ENCODE measurements around the gene PARD3. TPM values are rescaled to one million over a fixed set of nuclear protein-coding genes. Genes with fewer than 3 reads are reported as not detected.
"Not testable (repeated sequence)": the region's sequence is repeated elsewhere in the genome, so short reads cannot be mapped to it uniquely, and the experiment has no call there.

PARD3 gene
- total RNA-seq, 1 experiment from 2014 or later = 44.2 TPM

DNA sequence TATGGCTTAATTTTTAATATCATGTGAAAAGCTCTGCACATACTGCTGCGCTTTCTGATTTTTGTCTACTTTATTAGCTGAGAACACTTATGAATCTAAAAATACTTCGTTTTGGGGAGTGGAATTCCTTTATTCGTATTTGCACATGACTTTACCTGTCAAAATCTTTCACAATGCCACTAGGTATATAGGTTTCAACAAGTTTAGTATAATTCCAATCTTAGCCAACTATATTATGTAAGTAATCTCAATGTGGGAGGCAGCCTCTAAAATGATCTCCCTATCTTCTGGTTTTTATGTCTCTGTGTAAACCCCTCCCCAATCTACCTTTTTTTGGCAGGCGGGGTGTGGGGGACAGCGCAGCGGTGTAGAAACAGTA is 55.3 kb downstream of the PARD3 start:
- in situ Hi-C loops (cut with HindIII; ENCODE audit: low pct_unique_long_range_greater_than_20kb, low sequenced_read_pairs) = no loop called here
- DNase-seq (ENCODE audit: low read depth, low spot score) = no peak

DNA sequence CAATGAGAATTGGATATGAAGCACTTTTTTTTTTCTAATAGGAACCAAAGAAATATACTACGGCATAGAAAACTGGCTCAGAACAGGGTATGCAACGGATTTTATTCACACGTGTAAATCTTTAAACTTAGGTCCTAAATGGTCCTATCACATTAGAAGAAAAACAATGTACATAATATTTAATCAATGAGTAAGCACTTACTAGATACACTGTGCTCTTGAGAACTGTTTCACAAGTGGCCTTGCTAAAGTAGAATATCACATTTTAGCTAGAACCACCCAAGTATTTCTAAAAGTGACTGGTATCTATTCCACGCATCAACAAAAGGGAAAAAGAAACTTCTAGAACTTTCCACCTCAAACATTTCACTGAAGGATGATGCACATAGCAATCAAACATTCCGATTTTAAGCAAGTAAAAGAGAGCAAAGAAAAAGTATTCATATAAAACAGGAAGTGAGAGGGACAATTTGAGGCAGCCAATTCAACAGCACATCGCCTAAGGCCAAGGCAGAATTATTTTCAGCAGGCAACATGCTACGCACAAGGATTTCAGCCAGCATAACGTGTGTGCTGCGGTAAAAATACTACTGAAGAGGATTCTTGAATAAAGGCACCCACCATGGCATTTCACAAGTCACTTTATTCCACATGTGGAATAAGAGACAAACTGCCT is 55.8 kb downstream of the PARD3 start:
- in situ Hi-C loops (cut with HindIII; ENCODE audit: low pct_unique_long_range_greater_than_20kb, low sequenced_read_pairs) = no loop called here
- no peak for DNase-seq (ENCODE audit: low read depth, low spot score)

DNA sequence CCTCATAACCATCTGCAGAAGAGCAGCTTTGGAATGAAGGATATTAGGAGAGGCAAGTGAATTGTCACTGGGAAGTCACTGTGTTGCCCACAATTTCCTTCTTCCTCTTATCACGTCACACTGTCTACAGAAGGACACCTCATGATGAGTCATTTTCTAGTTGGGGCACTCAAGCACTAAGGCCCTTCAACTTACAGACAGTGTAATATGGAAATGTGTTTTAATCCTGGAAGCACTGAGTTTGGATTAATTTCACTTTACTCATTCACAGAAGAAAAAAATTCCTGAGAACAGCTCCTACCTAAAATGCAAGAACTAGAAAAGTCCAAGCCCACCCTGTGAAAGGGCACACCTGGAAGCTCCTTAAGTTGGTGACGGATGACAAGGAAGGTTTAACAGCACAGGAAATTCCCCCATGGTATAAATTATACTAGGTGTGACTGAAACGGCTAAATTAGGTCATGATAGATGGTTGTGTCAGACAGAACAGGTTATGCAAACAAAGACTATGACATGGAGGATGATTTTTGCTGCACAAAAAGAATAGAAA is 56.6 kb downstream of the PARD3 start:
- in situ Hi-C loops (cut with HindIII; ENCODE audit: low pct_unique_long_range_greater_than_20kb, low sequenced_read_pairs) = no loop called here
- DNase-seq (ENCODE audit: low read depth, low spot score) = no peak

DNA sequence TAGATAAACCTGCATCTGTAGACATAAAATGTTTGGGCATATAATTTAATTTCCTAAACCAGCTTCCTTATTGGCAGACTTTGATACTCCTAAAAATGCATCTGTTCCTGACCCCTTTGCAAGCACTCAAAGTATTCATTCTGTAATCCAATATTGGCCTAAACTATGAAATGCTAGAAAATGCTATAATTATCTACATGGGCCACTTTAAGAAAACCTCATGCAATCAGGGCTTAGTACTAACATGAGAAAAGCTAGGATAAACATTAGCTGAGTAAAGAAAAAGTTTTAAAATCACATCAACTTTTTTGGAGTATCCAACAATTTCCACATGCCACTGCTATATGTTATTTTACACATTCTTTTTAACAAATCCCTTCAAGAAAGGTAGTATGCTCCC is 57.2 kb downstream of the PARD3 start:
- DNase-seq (ENCODE audit: low read depth, low spot score) = no peak
- in situ Hi-C loops (cut with HindIII; ENCODE audit: low pct_unique_long_range_greater_than_20kb, low sequenced_read_pairs) = no loop called here

DNA sequence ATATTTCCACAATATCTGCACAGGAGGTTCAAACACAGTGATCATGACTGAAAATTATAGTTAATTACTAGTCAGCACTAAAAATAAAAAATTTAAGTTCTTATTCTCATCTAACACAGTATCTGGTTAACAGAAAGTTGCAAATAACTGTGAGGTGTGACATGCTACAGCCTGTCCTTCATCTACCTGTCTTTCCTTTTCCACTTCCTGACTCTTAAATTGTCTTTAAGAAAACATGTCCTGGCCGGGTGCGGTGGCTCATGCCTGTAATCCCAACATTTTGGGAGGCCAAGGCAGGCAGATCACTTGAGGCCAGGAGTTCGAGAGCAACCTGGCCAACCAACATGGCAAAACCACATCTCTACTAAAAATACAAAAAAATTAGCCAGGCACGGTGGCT is 57.9 kb downstream of the PARD3 start:
- DNase-seq (ENCODE audit: low read depth, low spot score); in situ Hi-C loops (cut with HindIII; ENCODE audit: low pct_unique_long_range_greater_than_20kb, low sequenced_read_pairs): not testable (repeated sequence)

DNA sequence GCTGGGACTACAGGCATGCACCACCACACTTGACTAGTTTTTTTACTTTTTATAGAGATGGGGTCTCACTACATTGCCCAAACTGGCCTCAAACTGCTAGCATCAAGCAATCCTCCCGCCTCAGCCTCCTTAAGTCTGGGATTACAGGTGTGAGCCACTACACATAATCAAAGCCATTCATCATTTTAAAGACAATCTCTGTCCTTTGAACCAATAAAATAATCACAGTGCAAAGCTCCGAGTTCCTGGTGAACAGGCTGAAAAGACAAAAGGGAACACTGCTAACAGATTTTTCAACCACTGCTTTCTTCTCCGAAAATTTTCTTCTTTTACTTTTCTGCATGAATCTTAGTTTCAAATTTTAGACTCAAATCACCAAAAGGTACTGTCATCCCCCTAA is 58.5 kb downstream of the PARD3 start:
- DNase-seq (ENCODE audit: low read depth, low spot score) = no peak
- in situ Hi-C loops (cut with HindIII; ENCODE audit: low pct_unique_long_range_greater_than_20kb, low sequenced_read_pairs) = no loop called here

DNA sequence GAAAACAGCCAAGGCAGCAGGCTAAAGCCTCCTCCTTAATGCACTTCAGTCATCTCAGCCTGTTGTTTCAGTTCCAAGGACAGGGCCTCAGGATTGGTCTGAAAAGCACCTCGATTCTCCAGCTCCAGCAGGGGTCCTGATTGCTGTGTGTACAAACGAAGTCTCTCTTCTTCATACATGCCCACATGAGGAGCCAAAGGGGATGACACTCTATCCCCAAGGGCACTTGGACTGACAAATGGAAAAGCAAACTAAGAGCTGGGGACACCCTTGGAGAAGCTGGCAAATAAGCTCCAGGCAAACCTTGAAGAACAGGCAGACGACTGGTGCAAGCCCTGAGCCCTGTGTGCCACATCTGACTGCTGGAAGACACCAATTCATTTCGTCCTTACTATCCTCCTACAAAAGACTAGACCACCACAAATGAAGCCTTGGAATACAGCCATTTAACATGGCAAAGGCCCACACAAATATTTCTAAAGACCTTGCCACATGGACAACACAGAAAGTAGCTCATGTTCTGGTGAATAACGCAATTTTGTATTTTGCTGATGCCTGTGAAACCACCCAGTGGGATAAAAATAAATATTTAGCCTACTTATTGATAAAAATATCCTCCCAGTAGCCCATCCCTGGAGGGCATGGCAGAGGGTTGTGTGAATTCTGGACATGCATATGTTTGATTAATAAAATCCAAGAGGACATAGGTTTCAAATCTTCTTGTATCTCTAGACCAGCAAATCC is 61.9 kb downstream of the PARD3 start:
- in situ Hi-C loops (cut with HindIII; ENCODE audit: low pct_unique_long_range_greater_than_20kb, low sequenced_read_pairs) = no loop called here

DNA sequence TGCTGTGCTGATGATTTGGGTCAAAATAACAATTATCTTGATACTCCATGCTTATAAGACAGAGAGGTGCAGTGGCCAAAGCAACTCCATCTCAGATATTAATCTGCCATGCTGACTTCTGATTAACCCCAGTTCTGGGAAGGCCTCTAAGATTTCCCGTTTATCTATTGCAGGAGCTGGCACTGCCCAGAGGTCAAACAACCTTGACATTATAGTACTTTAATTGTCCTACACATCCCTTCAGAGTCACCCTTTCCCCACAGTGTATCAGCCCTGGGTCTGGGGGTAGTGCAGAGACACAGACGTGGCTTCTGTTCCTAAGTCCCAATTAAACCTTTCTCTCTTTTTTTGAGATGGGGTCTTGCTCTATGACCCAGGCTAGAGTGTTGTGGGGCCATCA is 63.8 kb downstream of the PARD3 start:
- no peak for DNase-seq (ENCODE audit: low read depth, low spot score)
- in situ Hi-C loops (cut with HindIII; ENCODE audit: low pct_unique_long_range_greater_than_20kb, low sequenced_read_pairs) = no loop called here

More for the DNA sequence above, 61.9 kb downstream of the PARD3 start:
- DNase-seq (ENCODE audit: low read depth, low spot score) = no peak

DNA sequence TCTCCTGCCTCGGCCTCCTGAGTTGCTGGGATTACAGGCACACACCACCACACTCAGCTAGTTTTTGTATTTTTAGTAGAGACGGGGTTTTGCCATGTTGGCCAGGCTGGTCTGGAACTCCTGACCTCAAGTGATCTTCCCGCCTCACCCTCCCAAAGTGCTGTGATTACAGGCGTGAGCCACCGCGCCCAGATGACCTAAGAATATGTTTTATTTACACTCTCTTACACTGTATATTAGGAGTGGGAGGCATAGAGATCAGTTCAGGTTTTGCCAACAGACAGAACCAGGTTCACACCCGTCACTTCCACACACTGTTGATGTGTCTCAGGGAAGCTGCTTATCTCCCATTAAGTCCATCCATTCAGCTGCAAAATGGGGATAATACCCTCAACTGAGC is 64.3 kb downstream of the PARD3 start:
- DNase-seq (ENCODE audit: low read depth, low spot score); in situ Hi-C loops (cut with HindIII; ENCODE audit: low pct_unique_long_range_greater_than_20kb, low sequenced_read_pairs): not testable (repeated sequence)

DNA sequence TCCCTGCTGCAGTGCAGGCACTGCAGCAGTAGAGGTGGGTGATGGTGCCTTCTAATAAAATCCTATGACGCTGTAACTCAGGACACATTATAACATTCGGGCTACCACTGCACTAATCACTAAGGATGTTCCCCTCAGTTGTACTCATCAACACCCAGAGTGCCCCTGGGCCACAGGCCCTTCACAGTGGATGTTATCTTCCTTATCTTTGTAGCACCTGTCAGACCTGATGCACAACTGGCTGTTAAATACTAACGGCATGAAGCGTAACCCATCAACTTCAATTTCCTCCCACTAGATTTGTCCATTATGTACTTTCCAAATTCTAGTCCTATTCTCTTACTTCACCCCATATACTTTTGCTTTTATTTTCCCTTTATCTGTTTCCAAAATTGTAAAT is 66.3 kb downstream of the PARD3 start:
- in situ Hi-C loops (cut with HindIII; ENCODE audit: low pct_unique_long_range_greater_than_20kb, low sequenced_read_pairs) = no loop called here

DNA sequence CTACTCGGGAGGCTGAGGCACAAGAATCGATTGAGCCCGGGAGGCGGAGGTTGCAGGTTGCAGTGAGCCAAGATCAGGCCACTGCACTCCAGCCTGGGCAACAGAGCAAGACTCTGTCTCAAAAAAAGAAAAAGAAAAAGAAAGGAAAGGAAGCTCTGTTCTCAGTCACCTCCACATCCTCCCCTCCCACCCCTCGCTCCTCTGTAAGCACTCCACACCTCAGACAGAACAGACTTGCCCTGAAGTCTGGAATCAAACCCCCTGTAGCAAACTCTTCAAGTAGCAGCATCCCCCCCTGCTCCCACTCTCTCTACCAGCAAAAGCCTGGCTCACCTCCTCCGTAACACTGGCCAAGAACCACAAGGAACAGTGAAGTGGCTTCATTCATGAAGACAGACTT is 66.7 kb downstream of the PARD3 start:
- in situ Hi-C loops (cut with HindIII; ENCODE audit: low pct_unique_long_range_greater_than_20kb, low sequenced_read_pairs) = no loop called here
- no peak for DNase-seq (ENCODE audit: low read depth, low spot score)

More for the DNA sequence above, 66.3 kb downstream of the PARD3 start:
- no peak for DNase-seq (ENCODE audit: low read depth, low spot score)

DNA sequence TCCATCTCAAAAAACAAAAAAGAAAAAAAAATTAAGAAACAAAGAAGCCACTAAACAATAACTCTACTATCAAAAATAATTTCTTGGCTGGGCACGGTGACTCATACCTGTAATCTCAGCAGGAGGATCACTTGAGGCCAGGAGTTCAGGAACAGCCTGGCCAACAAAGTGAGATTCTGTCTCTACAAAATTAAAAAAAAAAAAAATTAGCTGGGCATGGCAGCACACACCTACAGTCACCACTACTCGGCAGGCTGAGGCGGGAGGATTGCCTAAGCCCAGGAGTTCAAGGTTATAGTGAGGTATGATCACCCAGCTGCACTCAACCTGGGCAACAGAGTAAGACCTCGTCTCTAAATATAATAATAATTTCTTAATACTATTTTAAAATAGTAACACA is 69.0 kb downstream of the PARD3 start:
- in situ Hi-C loops (cut with HindIII; ENCODE audit: low pct_unique_long_range_greater_than_20kb, low sequenced_read_pairs) = no loop called here
- no peak for DNase-seq (ENCODE audit: low read depth, low spot score)

DNA sequence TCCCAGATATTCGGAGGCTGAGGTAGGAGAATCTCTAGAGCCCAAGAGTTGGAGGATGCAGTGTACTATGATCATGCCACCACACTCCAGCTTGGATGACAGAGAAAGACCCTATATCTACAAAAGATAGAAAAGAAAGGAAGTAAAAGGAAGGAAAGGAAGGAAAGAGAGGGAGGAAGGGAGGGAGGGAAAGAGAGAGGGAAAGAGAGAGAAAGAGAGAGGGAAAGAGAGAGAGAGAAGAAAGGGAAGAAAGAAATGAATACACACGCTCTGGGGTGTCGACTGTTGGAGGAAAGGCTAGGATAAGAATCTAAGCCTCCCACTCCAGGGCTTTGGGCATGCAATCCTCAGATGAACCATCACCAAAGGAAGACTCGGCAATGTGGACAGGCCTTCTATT is 69.9 kb downstream of the PARD3 start:
- in situ Hi-C loops (cut with HindIII; ENCODE audit: low pct_unique_long_range_greater_than_20kb, low sequenced_read_pairs) = no loop called here
- DNase-seq (ENCODE audit: low read depth, low spot score) = no peak

DNA sequence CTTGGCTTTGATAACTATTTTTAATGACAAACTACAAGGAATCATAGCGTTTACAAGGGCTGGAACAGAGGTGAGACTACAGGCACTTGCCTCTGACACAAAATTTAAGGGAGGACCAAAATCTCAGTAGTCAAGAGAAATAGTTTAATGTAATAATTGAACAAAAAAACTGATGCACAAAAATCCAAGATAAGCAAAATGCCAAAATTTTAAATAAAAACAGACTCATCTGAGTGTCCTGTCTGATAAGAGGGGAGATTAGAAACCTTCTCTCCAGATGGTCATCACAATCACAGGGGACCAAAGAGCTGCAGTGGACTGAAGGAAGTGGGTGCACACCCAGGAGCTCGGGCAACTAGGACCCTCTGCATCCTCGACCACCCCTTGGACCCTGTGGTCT is 70.5 kb downstream of the PARD3 start:
- in situ Hi-C loops (cut with HindIII; ENCODE audit: low pct_unique_long_range_greater_than_20kb, low sequenced_read_pairs) = no loop called here
- no peak for DNase-seq (ENCODE audit: low read depth, low spot score)

DNA sequence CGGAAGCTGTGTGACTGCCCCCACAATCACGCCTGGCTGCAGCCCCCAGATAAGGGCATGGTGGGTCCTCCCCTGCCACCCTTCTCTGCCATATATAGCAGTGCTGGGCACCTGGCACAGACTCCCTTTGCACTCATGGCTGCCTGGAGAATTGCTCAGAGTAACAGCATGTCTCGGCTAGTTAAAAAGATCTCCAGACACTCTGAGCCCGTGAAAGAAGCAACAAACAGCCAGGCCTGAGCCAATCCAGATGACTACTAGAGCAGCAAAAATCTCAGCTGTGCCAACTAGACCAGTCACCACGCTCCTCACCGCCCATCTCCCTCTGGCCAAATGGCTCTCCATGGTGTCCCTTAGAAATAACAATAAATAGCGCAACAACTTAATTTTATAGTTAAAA is 71.3 kb downstream of the PARD3 start:
- in situ Hi-C loops (cut with HindIII; ENCODE audit: low pct_unique_long_range_greater_than_20kb, low sequenced_read_pairs) = no loop called here

DNA sequence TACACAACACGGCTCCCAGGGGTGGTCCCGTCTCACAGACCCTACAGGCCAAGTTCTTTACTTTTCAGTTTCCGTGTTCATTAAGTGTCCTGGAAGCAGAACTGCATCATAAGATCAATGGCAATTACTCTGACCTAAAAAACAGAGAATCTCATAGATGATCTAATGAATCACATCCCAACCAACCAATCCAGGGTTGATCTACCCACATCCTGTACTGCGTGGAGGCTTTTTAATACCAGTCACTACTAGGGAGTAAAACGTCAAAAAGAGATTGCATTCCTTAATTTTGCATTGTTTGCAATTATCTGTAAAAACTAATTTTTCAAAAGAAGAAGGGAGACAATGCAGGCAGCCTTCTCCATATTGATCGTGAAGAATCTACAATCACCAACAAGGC is 72.6 kb downstream of the PARD3 start:
- in situ Hi-C loops (cut with HindIII; ENCODE audit: low pct_unique_long_range_greater_than_20kb, low sequenced_read_pairs) = no loop called here
- DNase-seq (ENCODE audit: low read depth, low spot score) = no peak

More for the DNA sequence above, 71.3 kb downstream of the PARD3 start:
- DNase-seq (ENCODE audit: low read depth, low spot score) = no peak

DNA sequence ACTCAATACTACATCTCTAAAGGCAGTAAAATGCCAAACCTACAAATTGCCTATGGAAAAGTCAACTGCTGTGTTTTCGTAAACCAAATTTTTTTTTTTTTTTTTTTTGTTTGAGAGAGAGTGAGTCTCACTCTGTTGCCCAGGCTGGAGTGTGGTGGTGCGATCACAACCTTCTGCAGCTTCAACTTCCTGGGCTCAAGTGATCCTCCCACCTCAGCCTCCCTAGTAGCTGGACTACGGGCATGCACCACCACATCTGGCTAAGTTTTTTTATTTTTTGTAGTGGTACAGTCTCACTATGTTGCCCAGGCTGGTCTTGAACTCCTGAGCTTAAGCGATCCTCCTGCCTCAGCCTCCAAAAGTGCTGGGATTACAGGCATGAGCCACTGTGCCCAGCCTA is 74.0 kb downstream of the PARD3 start:
- in situ Hi-C loops (cut with HindIII; ENCODE audit: low pct_unique_long_range_greater_than_20kb, low sequenced_read_pairs) = not testable (repeated sequence)

DNA sequence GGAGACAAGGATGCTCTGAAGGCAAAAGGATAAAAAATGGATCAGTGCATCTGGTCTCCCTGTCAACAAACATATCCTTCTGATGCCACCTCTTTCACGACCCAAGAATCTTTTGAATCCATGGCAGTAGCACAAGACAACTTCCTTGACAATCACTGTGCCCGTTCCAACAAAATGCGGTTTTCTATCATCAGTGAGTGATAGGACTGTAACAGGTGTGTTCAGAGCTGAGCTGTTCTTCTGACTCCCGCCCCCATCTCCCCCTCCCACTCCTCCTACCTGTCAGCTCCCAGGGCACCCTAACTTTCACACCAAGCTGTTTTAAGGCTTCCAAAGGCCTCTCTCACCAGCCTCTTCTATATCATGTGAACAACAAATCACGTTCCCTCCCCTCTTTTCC is 74.8 kb downstream of the PARD3 start:
- DNase-seq (ENCODE audit: low read depth, low spot score) = no peak
- in situ Hi-C loops (cut with HindIII; ENCODE audit: low pct_unique_long_range_greater_than_20kb, low sequenced_read_pairs) = no loop called here

More for the DNA sequence above, 74.0 kb downstream of the PARD3 start:
- not testable (repeated sequence) for DNase-seq (ENCODE audit: low read depth, low spot score)

DNA sequence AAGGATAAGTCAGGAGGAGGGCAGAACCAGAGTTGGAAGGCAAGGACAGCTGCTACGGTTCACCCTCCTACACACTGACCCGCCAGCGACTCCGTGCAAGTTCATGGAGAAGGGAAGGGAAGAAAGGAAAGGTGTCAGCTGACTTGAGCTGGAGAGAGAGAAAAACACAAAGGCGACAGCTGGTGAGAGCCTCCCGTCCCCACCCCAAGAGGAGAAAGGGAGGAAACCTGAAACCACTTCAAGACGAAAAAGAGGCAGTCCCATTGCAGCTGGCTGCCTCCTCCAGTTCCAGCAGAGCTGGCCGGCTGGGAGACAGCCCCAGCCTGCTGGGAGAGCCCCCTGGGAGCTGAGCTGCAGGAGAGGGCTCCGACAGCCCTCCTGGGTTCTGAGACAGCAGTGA is 75.2 kb downstream of the PARD3 start:
- DNase-seq (ENCODE audit: low read depth, low spot score) = no peak
- in situ Hi-C loops (cut with HindIII; ENCODE audit: low pct_unique_long_range_greater_than_20kb, low sequenced_read_pairs) = no loop called here
